ENCODE data around the gene CAVIN2.

CAVIN2 gene

DNA sequence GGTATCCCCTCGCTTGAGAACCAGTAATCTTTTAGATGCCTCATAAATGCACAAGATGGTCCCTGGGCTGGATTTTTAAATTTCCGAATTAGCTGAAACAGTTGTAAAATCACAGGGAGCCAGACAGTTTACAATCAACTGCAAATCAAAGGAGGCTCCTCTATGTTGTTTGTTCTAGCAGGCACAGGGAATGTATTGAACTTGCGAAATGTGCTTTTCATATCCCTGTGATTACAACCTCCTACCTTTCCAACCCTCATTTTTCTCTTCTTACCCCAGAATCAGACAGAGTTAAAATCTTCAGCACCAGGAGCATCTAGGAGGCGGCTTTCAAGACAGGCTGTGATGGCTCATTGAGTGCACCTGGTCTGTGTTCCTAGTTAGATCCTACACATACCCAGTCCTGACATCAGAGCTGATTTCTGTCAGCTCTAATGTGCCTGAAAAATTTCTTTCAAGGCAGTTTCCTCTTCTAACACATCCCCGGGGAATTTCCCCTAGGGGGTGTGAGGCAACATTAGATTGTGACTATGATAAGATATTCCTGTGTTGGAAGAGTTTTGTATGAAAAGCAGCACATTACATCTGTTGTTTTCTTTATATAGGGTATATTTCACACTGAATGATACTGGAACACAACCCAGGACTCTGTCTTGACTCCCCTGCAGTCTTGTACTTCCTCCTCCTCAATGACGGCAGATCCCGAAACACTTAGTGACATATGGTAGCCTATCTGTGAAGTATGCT, 17.9 kb upstream of the CAVIN2 start:
- no peak for DNase-seq (ENCODE audit: low spot score)

DNA sequence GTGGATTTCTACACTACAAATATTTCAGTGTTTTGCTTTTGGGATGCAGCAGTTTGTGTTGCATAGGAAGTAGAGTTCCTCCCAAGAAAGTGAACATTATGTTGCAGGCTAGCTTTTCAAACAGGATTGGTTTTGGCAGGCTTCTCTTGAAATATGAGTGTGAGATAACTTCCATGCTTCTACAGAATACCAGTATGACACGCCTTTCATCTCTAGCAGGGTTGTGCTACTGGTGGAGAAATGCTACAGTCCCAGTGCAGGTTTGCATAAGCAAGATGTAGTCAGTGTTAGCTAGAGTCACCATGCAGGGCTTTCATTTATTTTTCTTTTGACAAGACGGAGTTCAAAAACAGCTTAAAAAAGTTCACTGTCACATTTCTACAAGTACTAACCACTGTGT, 17.1 kb upstream of the CAVIN2 start:
- DNase-seq (ENCODE audit: low spot score) = no peak

DNA sequence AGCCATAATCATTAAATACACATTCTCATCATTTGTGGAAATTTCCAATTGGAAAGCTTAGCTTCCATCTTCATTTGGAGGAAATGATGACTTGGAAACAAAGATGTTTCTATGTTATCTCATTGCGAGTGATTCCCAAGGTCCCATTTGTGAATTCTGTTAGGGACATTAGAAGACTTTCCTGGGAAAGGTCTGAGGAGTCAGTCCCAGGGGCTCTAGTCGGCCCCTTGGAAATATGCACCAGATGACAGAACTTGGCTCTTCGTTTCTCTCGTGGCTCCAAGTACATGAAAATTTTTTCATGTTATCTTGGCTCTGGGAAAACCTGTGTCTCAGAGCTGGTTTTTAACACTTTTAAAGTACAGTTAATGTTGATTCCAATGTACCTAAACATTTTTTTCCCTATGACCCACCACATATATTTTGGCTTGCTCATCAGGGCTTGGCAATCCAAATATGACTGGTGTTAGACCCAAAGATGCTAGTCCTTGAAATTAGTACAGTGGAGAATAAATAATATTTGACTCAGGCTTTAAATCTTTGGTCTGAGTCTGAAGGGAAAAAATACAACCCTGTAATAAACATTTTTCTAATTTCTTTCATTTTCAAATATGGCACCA, 15.4 kb upstream of the CAVIN2 start:
- no peak for DNase-seq (ENCODE audit: low spot score)

DNA sequence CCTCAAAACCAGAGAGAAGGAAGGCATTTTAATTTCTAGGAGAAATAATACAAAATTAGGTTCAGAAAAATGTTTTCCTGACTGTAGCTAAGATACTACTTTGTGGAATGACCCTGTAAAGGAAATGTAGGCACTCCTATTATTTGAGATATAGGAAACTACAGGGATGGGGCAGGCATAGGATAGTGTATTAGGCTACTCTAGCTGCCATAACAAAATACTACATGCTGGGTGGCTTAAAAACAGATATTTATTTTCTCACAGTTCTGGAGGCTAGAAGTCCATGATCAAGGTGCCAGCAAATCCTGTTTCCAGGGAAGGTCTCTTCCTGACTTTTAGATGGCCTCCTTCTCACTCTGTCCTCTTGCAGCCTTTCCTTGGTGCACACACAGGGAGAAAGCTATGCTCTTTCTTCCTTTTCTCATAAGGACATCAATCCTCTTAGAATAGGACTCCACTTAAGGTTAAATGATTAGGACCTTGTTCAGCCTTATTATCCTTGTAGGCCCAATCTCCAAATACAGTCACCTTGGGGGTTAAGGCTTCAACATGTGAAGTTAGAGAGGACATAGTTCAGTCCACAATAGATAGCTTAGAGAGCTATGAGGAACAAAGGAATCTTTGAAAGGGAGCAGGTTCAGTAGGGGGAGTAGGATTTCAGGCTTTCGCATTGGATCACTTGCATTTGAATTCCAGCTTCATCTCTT, 14.0 kb upstream of the CAVIN2 start:
- DNase-seq (ENCODE audit: low spot score) = no peak

DNA sequence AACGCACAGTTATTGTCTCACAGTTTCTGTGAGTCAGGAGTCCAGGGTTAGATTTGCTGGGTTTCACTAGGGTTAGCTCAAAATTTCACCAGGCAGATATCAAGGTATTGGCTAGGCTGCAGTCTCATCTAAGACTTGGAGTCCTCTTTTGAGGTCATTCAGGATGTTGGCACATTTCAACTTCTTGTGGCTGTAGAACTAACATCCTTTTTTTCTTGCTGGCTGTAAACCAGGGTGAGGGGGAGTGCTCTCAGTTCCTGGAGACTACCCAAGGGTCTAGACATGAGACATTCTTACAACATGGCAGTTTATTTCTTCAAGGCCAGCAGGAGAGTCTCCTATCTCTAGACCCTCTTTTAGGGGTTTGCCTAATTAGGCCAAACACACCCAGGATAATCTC, 12.8 kb upstream of the CAVIN2 start:
- no peak for DNase-seq (ENCODE audit: low spot score)

DNA sequence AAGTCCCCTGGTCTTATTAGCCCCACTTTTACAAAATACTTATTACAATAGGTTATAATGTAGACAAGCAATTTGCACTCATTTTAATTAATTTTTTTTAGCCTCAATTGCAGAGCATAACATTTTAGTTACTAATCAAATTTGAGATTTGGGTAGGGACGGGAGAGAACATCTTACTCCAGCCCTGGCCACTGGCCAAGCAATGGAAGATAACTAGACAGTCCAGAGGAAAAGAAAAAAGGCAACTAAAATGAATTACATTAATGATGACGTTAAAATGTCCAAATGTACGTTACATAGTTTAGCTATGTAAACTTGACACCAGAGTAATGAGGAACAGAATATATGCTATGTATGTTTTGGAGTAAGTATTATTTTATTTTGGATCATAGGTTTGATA, 11.0 kb upstream of the CAVIN2 start:
- no peak for DNase-seq (ENCODE audit: low spot score)

DNA sequence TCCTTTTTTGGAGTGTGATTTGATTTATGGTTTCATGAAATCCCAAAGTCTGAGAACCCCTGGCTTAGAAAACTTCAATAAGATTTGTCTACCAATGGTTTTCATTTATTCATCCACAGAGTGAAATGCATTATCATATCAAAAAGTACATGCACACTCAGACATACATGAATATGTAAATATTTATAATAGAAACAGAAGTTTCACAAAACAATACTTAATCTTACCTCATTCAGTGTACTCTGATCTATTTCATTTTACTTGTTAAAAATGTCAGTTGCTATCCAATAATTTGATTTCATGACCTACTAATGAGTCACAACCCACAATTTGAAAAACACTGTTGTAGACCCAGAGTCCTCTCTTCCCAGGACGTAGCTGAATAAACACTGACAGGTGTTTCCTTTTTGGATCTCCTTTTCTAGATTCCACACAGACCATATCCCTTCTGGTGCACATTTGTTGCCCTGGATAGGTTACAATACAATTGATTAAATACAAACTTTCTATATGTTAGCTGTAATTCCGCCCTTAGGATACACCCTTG, 10.4 kb upstream of the CAVIN2 start:
- DNase-seq (ENCODE audit: low spot score) = no peak

DNA sequence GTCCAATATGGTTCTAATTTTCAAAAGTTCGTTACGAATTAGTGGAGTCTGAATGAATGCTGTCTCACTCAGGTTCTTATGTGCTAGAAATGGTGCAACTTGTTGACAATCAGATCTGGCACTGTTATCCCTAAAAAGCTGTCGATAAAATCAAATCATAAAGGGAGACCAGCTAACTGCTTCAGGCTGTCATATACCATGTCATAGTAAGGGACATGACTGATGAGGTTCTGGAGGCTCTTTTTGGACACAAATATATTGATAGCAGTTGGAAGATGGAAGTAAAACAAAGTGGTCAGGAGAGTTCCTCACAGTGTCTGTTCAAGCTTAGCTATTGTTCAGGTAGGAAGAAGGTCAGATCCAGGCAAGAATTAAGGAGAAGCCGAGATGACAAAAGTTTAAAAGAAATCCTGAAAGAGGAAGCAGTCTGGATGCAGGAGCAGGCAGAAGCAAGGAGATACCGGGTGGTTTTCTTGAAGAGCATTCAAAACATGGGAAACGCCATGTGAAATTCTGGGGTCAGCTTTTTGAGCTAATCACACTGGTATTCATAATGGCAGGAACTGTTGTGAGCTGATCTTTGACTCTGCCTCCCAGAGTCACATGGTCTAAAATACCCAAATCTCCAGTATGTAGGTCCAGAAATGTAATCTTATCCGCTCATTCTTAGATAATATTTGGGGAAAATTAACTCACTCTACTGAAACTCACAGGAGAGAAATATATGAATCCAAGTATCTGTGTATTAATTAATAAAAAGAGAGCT, 9.4 kb upstream of the CAVIN2 start:
- DNase-seq (ENCODE audit: low spot score) = no peak

DNA sequence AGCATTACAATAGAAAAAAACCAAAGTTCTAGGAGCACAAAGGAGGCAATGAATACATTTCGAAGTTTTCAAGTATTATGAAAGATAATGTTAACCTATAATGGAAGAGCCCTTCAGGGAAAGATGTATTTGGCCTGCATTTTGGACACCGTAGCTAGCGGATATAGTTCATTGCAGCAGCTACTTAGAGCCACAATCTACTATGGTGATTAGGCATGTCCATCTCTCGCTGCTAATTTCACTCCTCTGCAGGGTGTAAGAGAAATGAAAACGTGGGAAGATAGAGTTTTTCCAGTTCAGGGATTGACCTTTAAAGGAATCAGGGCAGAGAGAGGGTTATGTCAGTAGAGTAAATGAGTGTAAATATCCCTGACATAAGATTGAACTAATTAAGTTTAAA, 8.5 kb upstream of the CAVIN2 start:
- no peak for DNase-seq (ENCODE audit: low spot score)

DNA sequence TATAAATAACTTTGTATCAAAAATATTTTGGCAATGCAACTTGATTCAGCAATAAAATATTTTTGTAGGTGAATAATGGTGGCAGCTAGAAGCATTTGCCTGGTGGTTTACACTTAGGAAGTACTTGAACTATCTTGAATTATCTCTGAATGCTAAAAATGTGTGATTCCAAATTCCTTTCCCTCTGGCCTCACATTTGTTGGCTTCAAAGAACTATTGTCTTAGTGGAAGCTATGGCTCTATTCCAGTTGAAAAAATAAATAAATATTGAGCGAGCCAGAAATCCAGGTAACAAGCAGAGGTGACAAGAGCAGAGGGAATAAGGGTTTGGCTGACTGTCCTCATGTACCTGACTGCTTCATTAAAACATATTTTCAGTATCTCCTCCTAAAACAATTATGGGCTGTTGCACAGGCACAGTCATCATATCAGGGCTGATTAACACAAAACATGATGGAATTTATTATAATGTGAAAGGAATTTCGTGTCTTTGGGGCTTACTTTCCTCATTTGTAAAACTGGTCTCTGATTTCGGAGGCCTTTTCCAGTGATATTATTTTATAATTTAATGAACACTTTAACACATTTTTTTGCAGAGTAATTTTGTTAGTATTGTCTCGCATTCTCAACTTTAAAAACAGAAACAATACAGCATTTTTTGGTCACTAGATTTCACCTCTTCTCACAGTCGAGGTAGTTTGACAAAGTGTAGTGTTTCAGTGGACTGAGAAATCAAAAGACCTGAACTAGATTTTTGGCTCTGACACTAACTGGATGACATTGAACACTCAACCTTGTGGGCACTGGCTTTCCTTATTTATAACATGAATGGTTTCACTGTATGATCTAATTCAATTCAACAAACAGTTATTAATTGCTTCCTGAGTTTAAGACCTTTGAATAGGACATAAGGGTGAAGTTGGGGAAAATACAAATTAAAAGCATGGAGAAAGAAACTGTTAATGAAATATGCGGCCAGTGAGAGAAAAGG, 7.8 kb upstream of the CAVIN2 start:
- DNase-seq (ENCODE audit: low spot score) = no peak

DNA sequence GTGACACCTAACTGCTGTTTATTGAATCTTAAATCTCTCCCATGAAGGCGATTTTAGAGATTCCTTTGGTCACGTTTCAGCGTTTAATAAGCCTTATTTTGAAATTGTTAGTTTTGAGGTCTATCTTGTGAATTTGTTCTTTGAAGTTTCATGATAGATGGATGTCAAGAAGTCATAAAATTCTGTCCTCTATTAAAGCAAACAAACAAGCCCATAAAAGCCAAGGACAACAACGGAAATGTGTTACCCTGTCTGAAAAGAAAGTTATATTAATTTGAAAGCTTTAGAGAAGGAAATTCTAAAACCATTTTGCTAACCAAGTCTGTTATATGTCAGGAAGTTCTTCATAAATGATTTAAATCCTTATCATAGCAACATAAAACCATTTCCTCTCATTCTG, 7.0 kb upstream of the CAVIN2 start:
- DNase-seq (ENCODE audit: low spot score) = no peak

DNA sequence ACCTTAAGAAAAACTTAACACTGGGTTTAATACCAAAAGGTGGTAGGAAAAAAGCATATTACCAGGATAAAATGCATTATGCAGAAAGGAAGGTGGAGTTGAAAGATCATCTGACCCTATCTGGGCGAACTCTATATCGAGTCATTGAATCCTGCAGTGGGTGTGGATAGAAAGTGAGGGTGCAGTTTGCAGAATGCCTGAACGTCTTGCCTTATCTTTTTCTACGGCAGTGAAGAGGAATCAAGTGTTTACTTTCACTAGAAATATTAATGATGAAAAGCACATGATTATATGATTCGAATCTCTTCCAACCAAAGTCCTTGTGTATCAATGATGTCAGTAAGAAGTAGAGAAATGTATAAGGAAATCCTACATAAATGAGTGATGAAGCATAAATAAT, 4.3 kb upstream of the CAVIN2 start:
- no peak for DNase-seq (ENCODE audit: low spot score)

DNA sequence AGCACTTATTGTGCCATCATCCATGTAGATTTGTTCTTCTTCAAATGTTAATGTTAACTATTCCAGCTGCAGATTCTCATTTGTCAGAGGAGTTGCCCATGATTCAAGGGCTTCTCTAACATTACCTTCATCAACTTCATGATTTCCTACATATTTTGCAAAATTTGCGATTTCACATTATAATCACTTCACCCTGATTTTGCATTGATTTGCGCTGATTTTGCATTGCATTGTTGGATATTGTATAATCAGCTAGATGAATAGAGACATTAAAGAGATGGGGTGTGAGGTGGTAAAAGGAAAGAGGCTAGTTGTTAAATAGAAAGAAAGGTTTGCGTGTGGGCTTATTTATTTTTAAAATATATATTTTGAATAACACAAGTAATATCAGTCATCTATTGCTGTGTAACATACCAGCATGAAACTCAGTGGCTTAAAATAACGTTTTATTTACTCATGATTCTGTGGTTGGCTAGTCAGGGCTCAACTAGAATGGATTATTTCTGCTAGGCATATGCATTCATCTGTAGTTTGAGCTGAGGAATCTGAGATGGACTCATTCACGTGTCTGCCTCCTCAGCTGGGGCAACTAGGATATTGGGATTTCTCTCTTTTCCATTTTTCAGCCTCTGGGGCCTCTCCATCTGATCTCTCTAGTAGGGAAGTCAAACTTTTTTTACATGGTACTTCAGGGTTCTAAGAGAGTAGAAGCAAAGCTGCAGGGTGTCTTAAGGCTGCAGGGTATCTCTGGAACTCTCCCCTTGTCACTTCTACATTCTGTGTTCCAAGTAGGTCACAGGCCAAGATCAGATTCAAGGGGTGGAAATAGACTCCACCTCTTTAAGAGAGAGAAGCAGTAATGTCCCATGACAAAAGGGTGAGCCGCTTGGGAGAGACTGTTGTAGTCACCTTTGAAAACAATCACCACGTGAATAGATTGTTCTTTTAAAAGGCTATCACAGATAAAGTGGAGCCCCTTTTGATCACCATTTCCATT, 2.2 kb upstream of the CAVIN2 start:
- no peak for DNase-seq (ENCODE audit: low spot score)

DNA sequence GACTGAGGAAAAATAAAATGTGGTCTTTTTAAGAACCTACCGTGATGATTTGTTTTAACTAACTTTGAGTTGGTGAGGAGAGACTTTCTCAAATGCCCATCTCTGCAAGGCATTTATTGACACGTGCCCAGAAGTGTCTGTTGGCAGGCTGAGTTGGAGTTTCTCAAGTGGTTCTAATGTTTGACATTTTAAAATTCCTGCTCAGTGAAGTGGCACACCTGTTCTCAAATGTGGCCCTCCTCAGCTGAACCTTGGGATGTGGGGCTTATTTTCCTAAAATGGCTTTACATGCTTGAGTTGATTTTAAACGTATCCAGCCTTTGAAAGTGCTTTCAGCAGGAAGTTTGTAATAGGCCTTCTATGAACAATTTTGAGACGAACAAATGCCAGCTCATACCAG, 876 bp upstream of the CAVIN2 start:
- no peak for DNase-seq (ENCODE audit: low spot score)

DNA sequence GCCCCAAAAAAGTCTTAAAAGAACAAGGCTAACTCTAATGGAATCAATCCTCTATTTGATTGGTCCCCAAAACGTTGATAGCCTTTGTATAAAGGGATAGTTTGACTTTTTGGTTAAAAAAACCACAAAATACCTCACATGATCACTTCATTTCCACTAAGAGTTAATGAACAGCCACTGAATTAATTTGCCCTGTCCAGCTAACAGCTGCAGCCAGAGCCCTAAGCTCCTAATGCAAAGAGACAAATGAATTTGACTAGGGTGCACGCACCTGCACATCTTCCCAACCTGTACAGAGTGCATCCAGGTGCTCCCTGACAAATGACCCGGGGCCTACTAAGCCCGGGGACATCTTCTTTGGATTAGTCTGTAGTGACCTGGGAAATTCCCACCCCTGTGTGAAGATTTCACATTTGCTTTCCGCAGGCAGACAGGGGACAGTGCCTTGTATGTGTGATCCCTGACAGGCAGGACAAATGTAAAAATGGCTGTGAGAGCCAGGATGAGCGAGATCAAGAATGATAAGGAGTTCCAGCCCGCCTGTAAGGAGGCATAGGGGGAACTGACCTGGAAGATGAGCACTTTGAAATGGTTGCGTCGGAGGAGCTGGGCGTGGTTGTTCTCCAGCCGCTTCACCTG, 893 bp downstream of the CAVIN2 start:
- no peak for DNase-seq (ENCODE audit: low spot score)

DNA sequence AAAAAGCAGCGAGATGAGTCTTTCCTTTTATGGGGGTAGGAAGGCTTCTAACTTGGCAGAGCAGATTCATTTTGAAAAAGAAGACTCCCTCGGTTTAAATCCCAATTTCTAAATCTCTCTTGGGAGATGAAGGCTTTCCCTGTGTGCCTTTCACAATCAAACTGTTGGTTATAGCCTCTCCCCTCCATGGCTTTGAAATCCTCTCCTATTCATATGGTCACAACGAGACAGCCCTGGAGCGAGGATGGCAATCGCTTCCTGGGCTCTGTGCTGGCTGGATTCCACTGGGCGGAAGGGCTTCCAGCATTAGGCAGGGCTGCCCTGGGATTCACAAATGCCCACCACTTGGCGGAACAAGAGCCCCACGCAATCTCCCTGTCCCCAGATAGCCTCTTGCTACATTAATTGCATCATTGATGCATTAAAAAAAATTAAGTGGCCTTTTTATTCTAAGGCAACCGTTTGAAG, 1.6 kb downstream of the CAVIN2 start:
- DNase-seq (ENCODE audit: low spot score) = no peak

DNA sequence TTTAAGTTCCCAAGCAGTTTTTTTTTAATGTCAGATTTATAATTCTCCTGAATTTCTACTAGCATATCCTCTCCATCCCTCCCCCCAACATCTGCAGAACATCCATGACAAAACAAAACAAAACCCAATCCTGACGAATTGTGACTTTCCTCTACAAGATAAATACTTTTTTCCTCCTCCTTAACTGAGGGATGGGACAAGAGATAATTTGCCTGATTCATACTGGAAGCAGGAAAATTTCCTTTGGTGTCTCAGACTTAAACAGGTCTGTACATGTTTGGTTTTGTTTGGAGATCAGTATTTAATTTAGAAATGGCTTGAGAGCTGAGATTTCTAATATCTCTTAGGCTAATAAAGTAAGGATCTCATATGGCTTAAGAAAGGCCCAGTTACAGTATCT, 2.2 kb downstream of the CAVIN2 start:
- DNase-seq (ENCODE audit: low spot score) = no peak

DNA sequence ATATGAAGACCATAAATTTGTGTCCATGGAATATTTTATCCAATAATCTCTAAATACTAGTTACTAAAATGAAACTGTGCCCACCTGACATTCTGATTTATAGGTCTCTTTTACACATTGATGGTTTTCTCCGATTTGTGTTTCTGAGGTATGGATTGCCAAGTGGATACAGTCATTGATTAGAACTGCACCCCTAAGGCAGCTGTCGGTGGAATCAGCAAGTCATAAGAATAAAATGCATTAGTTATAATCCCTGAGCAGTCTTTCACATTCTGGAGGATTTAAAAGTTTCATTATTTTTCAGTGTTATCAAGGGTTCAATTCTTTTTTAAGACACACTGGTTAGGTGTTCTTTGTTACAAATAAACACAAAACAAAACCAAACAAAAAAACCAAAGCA, 6.0 kb downstream of the CAVIN2 start:
- DNase-seq (ENCODE audit: low spot score) = no peak
